Measurements from ENCODE around the gene CPNE6.

DNA sequence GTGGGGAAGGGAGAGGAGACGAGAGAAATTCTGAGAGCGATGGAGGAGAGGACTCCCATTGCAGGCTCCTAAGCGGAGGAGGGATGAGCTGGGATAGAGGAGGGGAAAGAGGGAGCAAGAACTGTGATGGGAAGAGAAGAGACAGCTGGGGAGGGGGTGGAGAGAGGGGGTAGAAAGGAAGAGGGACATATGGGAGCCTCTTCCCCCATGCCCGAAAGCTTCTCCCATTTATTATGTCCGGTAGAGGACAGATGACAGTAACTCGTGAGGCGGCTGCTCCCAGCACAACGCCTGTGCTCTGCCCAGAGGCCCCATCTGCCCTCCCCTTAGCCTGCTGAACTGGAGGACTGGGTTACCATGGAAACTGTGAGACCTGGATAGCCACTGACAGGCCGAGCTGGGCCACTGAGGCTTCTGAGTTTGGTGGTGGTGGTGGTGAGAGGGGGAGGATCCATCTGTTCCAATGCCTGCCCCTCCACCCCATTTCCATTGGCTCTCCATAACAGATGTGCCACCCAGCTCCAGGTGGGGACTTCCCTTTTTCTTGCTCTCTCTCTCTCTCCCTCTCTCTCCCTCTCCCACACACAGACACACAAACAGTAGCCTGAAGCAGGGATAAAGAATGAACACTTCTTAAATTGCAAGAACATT lies 8.3 kb downstream of the CPNE6 start:
- TF ChIP-seq, protein P1, sequence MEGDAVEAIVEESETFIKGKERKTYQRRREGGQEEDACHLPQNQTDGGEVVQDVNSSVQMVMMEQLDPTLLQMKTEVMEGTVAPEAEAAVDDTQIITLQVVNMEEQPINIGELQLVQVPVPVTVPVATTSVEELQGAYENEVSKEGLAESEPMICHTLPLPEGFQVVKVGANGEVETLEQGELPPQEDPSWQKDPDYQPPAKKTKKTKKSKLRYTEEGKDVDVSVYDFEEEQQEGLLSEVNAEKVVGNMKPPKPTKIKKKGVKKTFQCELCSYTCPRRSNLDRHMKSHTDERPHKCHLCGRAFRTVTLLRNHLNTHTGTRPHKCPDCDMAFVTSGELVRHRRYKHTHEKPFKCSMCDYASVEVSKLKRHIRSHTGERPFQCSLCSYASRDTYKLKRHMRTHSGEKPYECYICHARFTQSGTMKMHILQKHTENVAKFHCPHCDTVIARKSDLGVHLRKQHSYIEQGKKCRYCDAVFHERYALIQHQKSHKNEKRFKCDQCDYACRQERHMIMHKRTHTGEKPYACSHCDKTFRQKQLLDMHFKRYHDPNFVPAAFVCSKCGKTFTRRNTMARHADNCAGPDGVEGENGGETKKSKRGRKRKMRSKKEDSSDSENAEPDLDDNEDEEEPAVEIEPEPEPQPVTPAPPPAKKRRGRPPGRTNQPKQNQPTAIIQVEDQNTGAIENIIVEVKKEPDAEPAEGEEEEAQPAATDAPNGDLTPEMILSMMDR (IDR thresholded peaks at IDR 0.05; ENCODE audit: low read length): no peak
- TF ChIP-seq EZH2 (IDR thresholded peaks at IDR 0.05; ENCODE audit: borderline replicate concordance, low read length): no peak

All from OCI-LY1 (cell line).